DND-41 (cell line): ENCODE measurements around the gene LYPD3.

Experiments
- ATAC-seq: fragments of 200-7000 bp; cut with Tn5 transposase; 3 replicates; pipeline ENCODE4 v1.9.1; 2021; ENCODE audit warnings: low read depth; ENCODE audit not compliant: insufficient read depth
- DNase-seq: peaks from one replicate; pipeline ENCODE4 v3.0.0-alpha.2; 2020
- H2AFZ ChIP-seq: 2 replicates; pipeline ENCODE4 v1.6.0; 2012; ENCODE audit warnings: low read depth, low read length
- H3K27ac ChIP-seq: 2 replicates; pipeline ENCODE4 v1.5.1; 2012; ENCODE audit warnings: low read length, inconsistent platforms
- H3K27me3 ChIP-seq: fragments of 200-600 bp; sonication (generic); 2 replicates; pipeline ENCODE4 v1.6.0; 2012; ENCODE audit warnings: low read length, mild to moderate bottlenecking, inconsistent platforms; ENCODE audit not compliant: insufficient read depth, poor library complexity
- H3K36me3 ChIP-seq: 2 replicates; pipeline ENCODE4 v1.5.1; 2012; ENCODE audit warnings: low read length, inconsistent platforms; ENCODE audit not compliant: insufficient read depth
- H3K4me1 ChIP-seq: 2 replicates; pipeline ENCODE4 v1.5.1; 2012; ENCODE audit warnings: mild to moderate bottlenecking, low read length; ENCODE audit not compliant: insufficient read depth
- H3K4me2 ChIP-seq: 2 replicates; pipeline ENCODE4 v1.6.0; 2012; ENCODE audit warnings: mild to moderate bottlenecking, moderate library complexity, low read length, inconsistent platforms; ENCODE audit not compliant: insufficient read depth
- H3K4me3 ChIP-seq, 2 experiments: fragments of 200-600 bp in 1 of 2; shearing (Covaris generic) in 1 of 2; 2 replicates each; pipeline ENCODE4 v1.5.1; 2012 to 2016; ENCODE audit warnings: inconsistent platforms in 2 of 2, low read length in 2 of 2, mild to moderate bottlenecking in 2 of 2, low read depth in 1 of 2, moderate library complexity in 1 of 2
- H3K79me2 ChIP-seq: 2 replicates; pipeline ENCODE4 v1.6.0; 2012; ENCODE audit warnings: low read length, inconsistent platforms; ENCODE audit not compliant: insufficient read depth
- H3K9ac ChIP-seq: 2 replicates; pipeline ENCODE4 v1.6.0; 2012; ENCODE audit warnings: low read depth, mild to moderate bottlenecking, inconsistent platforms, low read length, moderate library complexity
- H3K9me3 ChIP-seq: 2 replicates; pipeline ENCODE4 v1.5.1; 2012; ENCODE audit warnings: low read length, moderate library complexity, mild to moderate bottlenecking, inconsistent platforms; ENCODE audit not compliant: insufficient read depth, severe bottlenecking
- H4K20me1 ChIP-seq: 2 replicates; pipeline ENCODE4 v1.6.0; 2012; ENCODE audit warnings: low read length; ENCODE audit not compliant: insufficient read depth
- EZH2 ChIP-seq: IDR thresholded peaks from 3 replicates; pipeline ENCODE4 v1.6.1; 2012; ENCODE audit warnings: borderline replicate concordance, low read depth, mild to moderate bottlenecking, moderate library complexity, low read length, inconsistent platforms; ENCODE audit not compliant: severe bottlenecking
- TF ChIP-seq, protein P1 (sequence below): IDR thresholded peaks from 2 replicates; pipeline ENCODE4 v1.5.1; 2012; ENCODE audit warnings: borderline replicate concordance, low read length, moderate library complexity, mild to moderate bottlenecking; ENCODE audit not compliant: poor library complexity, severe bottlenecking; ENCODE audit errors: extremely low read depth

LYPD3 gene

DNA sequence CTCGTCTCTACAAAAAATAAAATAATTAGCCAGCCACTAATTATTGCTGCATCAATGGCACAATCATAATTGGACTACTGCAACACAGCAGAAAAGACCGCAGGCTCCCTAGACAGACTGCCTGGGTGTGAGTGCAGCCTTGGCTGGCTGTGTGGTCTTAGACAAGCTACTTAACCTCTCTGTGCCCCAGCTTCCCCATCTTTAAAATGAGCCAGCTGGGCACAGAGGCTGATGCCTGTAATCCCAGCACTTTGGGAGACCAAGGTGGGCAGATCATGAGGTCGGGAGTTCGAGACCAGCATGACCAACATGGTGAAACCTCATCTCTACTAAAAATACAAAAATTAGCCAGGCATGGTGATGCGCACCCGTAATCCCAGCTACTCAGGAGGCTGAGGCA is 31.7 kb downstream of the LYPD3 start:
- H3K27ac ChIP-seq, result no peak overlapping the region
- H2AFZ ChIP-seq, result no peak overlapping the region
- H3K79me2 ChIP-seq, result no peaks in the 10 kb centered on the region
- no peaks in the 10 kb centered on the region for H3K36me3 ChIP-seq
- H3K27me3 ChIP-seq, result no peaks in the 10 kb centered on the region
- no peaks in the 10 kb centered on the region for H4K20me1 ChIP-seq
- H3K9me3 ChIP-seq, result no peaks in the 10 kb centered on the region
- H3K4me2 ChIP-seq, result no peak overlapping the region
- H3K9ac ChIP-seq, result no peak overlapping the region
- DNase-seq, result no peak
- peaks cover 4% of the 10 kb centered on the region; the same call in 1 of the 2 replicates for H3K4me1 ChIP-seq
- no peak for TF ChIP-seq EZH2
- TF ChIP-seq, protein P1, sequence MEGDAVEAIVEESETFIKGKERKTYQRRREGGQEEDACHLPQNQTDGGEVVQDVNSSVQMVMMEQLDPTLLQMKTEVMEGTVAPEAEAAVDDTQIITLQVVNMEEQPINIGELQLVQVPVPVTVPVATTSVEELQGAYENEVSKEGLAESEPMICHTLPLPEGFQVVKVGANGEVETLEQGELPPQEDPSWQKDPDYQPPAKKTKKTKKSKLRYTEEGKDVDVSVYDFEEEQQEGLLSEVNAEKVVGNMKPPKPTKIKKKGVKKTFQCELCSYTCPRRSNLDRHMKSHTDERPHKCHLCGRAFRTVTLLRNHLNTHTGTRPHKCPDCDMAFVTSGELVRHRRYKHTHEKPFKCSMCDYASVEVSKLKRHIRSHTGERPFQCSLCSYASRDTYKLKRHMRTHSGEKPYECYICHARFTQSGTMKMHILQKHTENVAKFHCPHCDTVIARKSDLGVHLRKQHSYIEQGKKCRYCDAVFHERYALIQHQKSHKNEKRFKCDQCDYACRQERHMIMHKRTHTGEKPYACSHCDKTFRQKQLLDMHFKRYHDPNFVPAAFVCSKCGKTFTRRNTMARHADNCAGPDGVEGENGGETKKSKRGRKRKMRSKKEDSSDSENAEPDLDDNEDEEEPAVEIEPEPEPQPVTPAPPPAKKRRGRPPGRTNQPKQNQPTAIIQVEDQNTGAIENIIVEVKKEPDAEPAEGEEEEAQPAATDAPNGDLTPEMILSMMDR, result no peak
- ATAC-seq, result no peak
- H3K4me3 ChIP-seq, result no peak overlapping the region

DNA sequence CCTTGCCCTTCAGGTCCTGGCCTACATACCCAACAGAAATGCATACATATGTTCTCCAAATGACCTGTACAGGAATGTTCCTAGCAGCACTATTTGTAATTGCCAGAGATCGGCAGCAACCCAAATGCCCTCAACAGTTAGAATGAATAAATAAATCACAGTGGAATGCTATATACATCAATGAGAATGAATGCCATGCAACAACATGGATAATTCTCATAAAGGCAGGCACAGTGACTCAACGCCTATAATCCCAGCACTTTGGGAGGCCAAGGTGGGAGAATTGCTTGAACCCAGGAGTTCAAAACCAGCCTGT is 32.1 kb downstream of the LYPD3 start:
- no peak overlapping the region for H3K4me2 ChIP-seq
- H3K79me2 ChIP-seq, result no peaks in the 10 kb centered on the region
- H3K27ac ChIP-seq, result no peak overlapping the region
- H3K27me3 ChIP-seq, result no peaks in the 10 kb centered on the region
- TF ChIP-seq, protein P1, result no peak
- TF ChIP-seq EZH2, result no peak
- no peak overlapping the region for H3K9ac ChIP-seq
- no peaks in the 10 kb centered on the region for H3K9me3 ChIP-seq
- H3K4me3 ChIP-seq, result no peak overlapping the region
- no peaks in the 10 kb centered on the region for H4K20me1 ChIP-seq
- H3K4me1 ChIP-seq, result peaks cover under 1% of the 10 kb centered on the region; the same call in 1 of the 2 replicates
- no peak for DNase-seq
- no peak for ATAC-seq
- no peaks in the 10 kb centered on the region for H3K36me3 ChIP-seq
- H2AFZ ChIP-seq, result no peak overlapping the region

DNA sequence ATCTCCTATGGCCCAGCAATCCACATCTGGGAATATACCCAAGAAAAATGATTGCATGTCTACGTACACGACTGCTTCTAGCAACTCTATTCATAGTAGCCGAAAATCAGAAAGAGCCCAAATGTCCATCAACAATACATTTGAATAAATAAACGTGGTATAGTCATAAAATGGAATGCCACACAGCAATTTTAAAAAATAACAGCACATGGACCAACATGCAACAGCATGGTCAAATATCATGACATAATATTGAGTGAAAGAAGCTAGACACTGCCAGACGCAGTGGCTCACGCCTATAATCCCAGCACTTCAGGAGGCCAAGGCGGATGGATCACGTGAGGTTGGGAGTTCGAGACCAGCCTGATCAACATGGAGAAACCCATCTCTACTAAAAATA is 34.4 kb downstream of the LYPD3 start:
- Histone ChIP-seq H3K9me3 (no peaks in the 10 kb centered on the region), H3K9ac (no peak overlapping the region), H3K4me2 (no peak overlapping the region), H3K36me3 (no peaks in the 10 kb centered on the region), H2AFZ (no peak overlapping the region), H3K4me1 (no peaks in the 10 kb centered on the region), H3K79me2 (no peaks in the 10 kb centered on the region), H3K4me3 (no peak overlapping the region), H3K27ac (no peak overlapping the region), H3K27me3 (no peaks in the 10 kb centered on the region), H4K20me1 (no peaks in the 10 kb centered on the region)
- no peak for DNase-seq
- no peak for ATAC-seq
- TF ChIP-seq, protein P1, result no peak
- no peak for TF ChIP-seq EZH2

DNA sequence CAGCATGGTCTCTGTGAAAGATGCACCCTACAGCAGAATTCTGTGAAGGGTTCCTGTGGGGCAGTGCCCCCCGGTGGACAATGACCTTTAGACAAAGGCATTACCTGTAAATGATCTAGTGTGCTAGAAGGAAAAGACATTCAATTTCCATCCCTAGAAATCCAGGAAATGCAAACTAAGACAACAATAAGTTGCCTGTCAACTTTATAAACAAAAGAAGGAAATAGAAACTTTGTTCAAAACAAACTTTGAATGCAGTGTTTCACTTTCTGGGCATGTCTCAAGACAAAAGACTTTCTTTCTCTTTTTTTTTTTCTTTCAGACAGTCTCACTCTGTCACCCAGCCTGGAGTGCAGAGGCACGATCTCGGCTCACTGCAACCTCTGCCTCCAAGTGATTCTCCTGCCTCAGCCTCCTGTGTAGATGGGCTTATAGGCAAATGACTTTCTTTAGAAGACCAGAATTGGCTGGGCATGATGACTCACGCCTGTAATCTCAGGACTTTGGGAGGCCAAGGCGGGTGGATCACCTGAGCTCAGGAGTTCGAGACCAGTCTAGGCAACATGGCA is 35.2 kb downstream of the LYPD3 start:
- Histone ChIP-seq H3K9me3 (no peaks in the 10 kb centered on the region), H3K36me3 (no peaks in the 10 kb centered on the region), H3K79me2 (no peaks in the 10 kb centered on the region), H3K9ac (no peak overlapping the region), H4K20me1 (no peaks in the 10 kb centered on the region), H3K4me3 (no peak overlapping the region), H3K27me3 (no peaks in the 10 kb centered on the region), H3K27ac (no peak overlapping the region), H3K4me2 (no peak overlapping the region), H2AFZ (no peak overlapping the region), H3K4me1 (no peaks in the 10 kb centered on the region)
- ATAC-seq (no peak), DNase-seq (no peak)
- no peak for TF ChIP-seq EZH2
- TF ChIP-seq, protein P1, result peak; percentile 45
